SK-N-SH treated with all-trans-retinoic acid at 6 μM for 48 hours (cell line): Measurements from ENCODE around the gene SART3.

Experiments
- ARNTL ChIP-seq: fragments of 450-650 bp; formaldehyde crosslinking; IDR thresholded peaks from 2 replicates; pipeline ENCODE4 v1.5.0; 2020; ENCODE audit warnings: low read depth, mild to moderate bottlenecking, moderate library complexity, borderline replicate concordance
- BACH2 ChIP-seq: fragments of 250-450 bp; sonication (Bioruptor Pico); IDR thresholded peaks from 2 replicates; pipeline ENCODE4 v1.9.0; 2021; ENCODE audit warnings: mild to moderate bottlenecking, borderline replicate concordance
- PATZ1 ChIP-seq: fragments of 250-450 bp; sonication (Bioruptor Pico); IDR thresholded peaks from 2 replicates; pipeline ENCODE4 v1.8.0; 2020; ENCODE audit warnings: mild to moderate bottlenecking, moderate library complexity, borderline replicate concordance
- RARB ChIP-seq: fragments of 250-450 bp; sonication (Bioruptor Pico); IDR thresholded peaks from 2 replicates; pipeline ENCODE4 v1.8.0; 2021; ENCODE audit warnings: mild to moderate bottlenecking, moderate library complexity
- SNAI2 ChIP-seq: fragments of 250-450 bp; sonication (Bioruptor Pico); IDR thresholded peaks from 2 replicates; pipeline ENCODE4 v1.5.0; 2020; ENCODE audit warnings: mild to moderate bottlenecking, moderate library complexity
- TCF4 ChIP-seq: fragments of 250-450 bp; sonication (Bioruptor Pico); IDR thresholded peaks from 2 replicates; pipeline ENCODE4 v1.8.0; 2021; ENCODE audit warnings: mild to moderate bottlenecking, moderate library complexity, borderline replicate concordance
- ZC3H10 ChIP-seq: fragments of 250-450 bp; sonication (Bioruptor Pico); IDR thresholded peaks from 2 replicates; pipeline ENCODE4 v1.5.1; 2021; ENCODE audit warnings: mild to moderate bottlenecking, moderate library complexity
- ZFP30 ChIP-seq: fragments of 450-650 bp; formaldehyde crosslinking; IDR thresholded peaks from 2 replicates; pipeline ENCODE4 v1.5.0; 2022; ENCODE audit warnings: mild to moderate bottlenecking, moderate library complexity
- ZNF565 ChIP-seq: fragments of 450-650 bp; formaldehyde crosslinking; conservative IDR thresholded peaks from 2 replicates; pipeline ENCODE4 v1.5.0; 2020; ENCODE audit warnings: low read depth, mild to moderate bottlenecking, moderate library complexity
- TF ChIP-seq, protein P1 (sequence below): fragments of 250-450 bp; sonication (Bioruptor Pico); IDR thresholded peaks from 2 replicates; pipeline ENCODE4 v1.5.1; 2020; ENCODE audit warnings: low read depth, mild to moderate bottlenecking, moderate library complexity

- TF ChIP-seq ZNF565 (CRISPR knock-in tag) (no peak), RARB (CRISPR knock-in tag) (no peak), ARNTL (CRISPR knock-in tag) (no peak), ZFP30 (no peak), SNAI2 (CRISPR knock-in tag) (no peak), TCF4 (no peak), BACH2 (no peak), ZC3H10 (no peak), PATZ1 (no peak)
- TF ChIP-seq, protein P1, sequence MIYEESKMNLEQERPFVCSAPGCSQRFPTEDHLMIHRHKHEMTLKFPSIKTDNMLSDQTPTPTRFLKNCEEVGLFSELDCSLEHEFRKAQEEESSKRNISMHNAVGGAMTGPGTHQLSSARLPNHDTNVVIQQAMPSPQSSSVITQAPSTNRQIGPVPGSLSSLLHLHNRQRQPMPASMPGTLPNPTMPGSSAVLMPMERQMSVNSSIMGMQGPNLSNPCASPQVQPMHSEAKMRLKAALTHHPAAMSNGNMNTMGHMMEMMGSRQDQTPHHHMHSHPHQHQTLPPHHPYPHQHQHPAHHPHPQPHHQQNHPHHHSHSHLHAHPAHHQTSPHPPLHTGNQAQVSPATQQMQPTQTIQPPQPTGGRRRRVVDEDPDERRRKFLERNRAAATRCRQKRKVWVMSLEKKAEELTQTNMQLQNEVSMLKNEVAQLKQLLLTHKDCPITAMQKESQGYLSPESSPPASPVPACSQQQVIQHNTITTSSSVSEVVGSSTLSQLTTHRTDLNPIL (CRISPR knock-in tag), result no peak
These were observed 45.8 kb downstream of the SART3 start, which contains the start of gene FICD for GRCh38 chr12:108514973-108515814.
